ENCODE results near the gene C17orf107. TPM values are rescaled to one million over a fixed set of nuclear protein-coding genes. Genes with fewer than 3 reads are reported as not detected.

The C17orf107 gene
- total and polyA plus RNA-seq, 9 of the 15 experiments (the other 6 are each of a cell fraction or from before 2014, with no cell fraction given), result 0.05 to 0.29 (median 0.07) TPM; not detected in 4

DNA sequence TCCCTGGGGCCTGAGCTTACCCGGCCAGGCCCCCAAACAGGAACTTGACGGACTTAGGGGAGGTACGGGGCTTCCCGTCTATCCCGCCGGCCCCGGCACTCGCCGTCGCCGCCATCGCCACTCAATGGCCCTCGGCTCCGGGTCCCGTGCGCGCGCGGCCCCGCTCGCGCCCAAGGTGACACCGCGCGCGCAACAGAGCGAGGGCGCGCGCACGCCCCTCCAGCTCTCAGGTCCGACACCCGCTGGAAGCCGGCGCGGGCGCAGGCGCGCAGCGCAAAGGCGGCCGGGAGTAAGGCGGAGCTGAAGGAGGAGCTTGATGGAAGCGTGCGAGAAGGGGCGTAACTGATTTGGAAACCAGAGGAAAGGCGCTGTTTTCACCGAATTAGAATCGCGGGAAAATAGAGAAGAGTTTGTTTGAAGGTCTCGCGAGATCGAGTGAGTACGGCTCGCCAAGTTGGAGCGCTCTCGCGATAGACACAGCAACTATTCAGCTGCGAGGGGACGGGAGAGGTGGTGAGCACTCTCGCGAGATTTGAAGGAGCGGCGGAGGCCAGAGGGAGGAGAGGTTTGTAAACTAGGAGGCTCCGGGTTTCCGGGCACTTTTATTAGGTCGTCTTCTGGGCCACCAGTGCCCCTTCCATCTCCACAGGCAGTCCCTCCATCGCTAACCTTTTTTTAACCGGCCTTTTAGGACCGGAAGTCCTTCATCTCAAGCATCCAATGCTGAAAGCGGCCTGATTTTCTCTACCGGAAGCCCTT, 40.6 kb downstream of the C17orf107 start, which contains the start of the genes RNF167 and SLC25A11 (continued):
- TF ChIP-seq CBX2 (IDR thresholded peaks at IDR 0.05; ENCODE audit: insufficient read depth, low read length, poor library complexity, severe bottlenecking) (no peak), ETV5 (CRISPR knock-in tag; IDR thresholded peaks at IDR 0.05; ENCODE audit: low read depth) (peak; percentile 32; the same call in 1 of the 2 replicates), MEF2D (tag; conservative IDR thresholded peaks at IDR 0.05; ENCODE audit: low read depth) (no peak), SP1 (CRISPR knock-in tag; IDR thresholded peaks at IDR 0.05) (peak; percentile 45; the same call in 1 of the 2 replicates), C11orf30 (IDR thresholded peaks at IDR 0.05; ENCODE audit: low read depth) (peak; percentile 69), SOX6 (IDR thresholded peaks at IDR 0.05) (no peak), KHSRP (IDR thresholded peaks at IDR 0.05) (no peak), TEAD1 (CRISPR knock-in tag; IDR thresholded peaks at IDR 0.05) (peak in 1 of 2 experiments; percentile 51; a peak in 1 of 4 replicates), ZNF589 (CRISPR knock-in tag; IDR thresholded peaks at IDR 0.05; ENCODE audit: low read depth) (peak; percentile 80; the same call in 1 of the 2 replicates), HNRNPLL (IDR thresholded peaks at IDR 0.05; ENCODE audit: low read depth, low read length, poor library complexity, severe bottlenecking) (peak; percentile 60), CHD2 (IDR thresholded peaks at IDR 0.05; ENCODE audit: low read depth, low read length) (peak; percentile 99)
- TF ChIP-seq, protein P1, sequence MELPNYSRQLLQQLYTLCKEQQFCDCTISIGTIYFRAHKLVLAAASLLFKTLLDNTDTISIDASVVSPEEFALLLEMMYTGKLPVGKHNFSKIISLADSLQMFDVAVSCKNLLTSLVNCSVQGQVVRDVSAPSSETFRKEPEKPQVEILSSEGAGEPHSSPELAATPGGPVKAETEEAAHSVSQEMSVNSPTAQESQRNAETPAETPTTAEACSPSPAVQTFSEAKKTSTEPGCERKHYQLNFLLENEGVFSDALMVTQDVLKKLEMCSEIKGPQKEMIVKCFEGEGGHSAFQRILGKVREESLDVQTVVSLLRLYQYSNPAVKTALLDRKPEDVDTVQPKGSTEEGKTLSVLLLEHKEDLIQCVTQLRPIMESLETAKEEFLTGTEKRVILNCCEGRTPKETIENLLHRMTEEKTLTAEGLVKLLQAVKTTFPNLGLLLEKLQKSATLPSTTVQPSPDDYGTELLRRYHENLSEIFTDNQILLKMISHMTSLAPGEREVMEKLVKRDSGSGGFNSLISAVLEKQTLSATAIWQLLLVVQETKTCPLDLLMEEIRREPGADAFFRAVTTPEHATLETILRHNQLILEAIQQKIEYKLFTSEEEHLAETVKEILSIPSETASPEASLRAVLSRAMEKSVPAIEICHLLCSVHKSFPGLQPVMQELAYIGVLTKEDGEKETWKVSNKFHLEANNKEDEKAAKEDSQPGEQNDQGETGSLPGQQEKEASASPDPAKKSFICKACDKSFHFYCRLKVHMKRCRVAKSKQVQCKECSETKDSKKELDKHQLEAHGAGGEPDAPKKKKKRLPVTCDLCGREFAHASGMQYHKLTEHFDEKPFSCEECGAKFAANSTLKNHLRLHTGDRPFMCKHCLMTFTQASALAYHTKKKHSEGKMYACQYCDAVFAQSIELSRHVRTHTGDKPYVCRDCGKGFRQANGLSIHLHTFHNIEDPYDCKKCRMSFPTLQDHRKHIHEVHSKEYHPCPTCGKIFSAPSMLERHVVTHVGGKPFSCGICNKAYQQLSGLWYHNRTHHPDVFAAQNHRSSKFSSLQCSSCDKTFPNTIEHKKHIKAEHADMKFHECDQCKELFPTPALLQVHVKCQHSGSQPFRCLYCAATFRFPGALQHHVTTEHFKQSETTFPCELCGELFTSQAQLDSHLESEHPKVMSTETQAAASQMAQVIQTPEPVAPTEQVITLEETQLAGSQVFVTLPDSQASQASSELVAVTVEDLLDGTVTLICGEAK (IDR thresholded peaks at IDR 0.05), result peak; percentile 93
- TF ChIP-seq, protein P1 (CRISPR knock-in tag; IDR thresholded peaks at IDR 0.05), result no peak
- TF ChIP-seq, protein P2, sequence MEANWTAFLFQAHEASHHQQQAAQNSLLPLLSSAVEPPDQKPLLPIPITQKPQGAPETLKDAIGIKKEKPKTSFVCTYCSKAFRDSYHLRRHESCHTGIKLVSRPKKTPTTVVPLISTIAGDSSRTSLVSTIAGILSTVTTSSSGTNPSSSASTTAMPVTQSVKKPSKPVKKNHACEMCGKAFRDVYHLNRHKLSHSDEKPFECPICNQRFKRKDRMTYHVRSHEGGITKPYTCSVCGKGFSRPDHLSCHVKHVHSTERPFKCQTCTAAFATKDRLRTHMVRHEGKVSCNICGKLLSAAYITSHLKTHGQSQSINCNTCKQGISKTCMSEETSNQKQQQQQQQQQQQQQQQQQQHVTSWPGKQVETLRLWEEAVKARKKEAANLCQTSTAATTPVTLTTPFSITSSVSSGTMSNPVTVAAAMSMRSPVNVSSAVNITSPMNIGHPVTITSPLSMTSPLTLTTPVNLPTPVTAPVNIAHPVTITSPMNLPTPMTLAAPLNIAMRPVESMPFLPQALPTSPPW (CRISPR knock-in tag; IDR thresholded peaks at IDR 0.05), result peak; percentile 50; the same call in 1 of the 2 replicates
- TF ChIP-seq, protein P3, sequence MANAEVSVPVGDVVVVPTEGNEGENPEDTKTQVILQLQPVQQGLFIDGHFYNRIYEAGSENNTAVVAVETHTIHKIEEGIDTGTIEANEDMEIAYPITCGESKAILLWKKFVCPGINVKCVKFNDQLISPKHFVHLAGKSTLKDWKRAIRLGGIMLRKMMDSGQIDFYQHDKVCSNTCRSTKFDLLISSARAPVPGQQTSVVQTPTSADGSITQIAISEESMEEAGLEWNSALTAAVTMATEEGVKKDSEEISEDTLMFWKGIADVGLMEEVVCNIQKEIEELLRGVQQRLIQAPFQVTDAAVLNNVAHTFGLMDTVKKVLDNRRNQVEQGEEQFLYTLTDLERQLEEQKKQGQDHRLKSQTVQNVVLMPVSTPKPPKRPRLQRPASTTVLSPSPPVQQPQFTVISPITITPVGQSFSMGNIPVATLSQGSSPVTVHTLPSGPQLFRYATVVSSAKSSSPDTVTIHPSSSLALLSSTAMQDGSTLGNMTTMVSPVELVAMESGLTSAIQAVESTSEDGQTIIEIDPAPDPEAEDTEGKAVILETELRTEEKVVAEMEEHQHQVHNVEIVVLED (CRISPR knock-in tag; IDR thresholded peaks at IDR 0.05), result peak; percentile 88
